HEK293 (cell line): ENCODE measurements around the gene MGLL.

Experiments used
- CTCF ChIA-PET: fragments of 350-600 bp; formaldehyde crosslinking; extraction: SDS; loops from one replicate; lab custom pipeline; 2021; ENCODE audit warnings: antibody characterized with exemption; lab: Yijun Ruan, JAX
- POLR2A ChIA-PET: fragments of 300-600 bp; formaldehyde crosslinking; extraction: SDS; loops from one replicate; lab custom pipeline; 2020; ENCODE audit warnings: antibody characterized with exemption, inconsistent platforms; lab: Yijun Ruan, JAX
- H3K27ac ChIP-seq: fragments of 200-500 bp; sonication (Bioruptor generic); 2 replicates; pipeline ENCODE4 v1.5.1; 2014; ENCODE audit warnings: low read depth, low read length, control low read depth, inconsistent platforms; ENCODE audit errors: extremely low read depth
- H3K36me3 ChIP-seq, 2 experiments: fragments of 200-500 bp in 1 of 2; sonication (Bioruptor generic) in 1 of 2; 1 replicate in 1 of 2; 2 replicates in 1 of 2; pipeline ENCODE4 v1.5.1; 2014 to 2017; ENCODE audit warnings: inconsistent platforms in 2 of 2, low read length in 2 of 2; ENCODE audit not compliant: control insufficient read depth in 2 of 2, insufficient read depth in 1 of 2
- H3K4me1 ChIP-seq: fragments of 200-500 bp; sonication (Bioruptor generic); 2 replicates; pipeline ENCODE4 v1.5.1; 2014; ENCODE audit warnings: mild to moderate bottlenecking, low read length, inconsistent platforms; ENCODE audit not compliant: control insufficient read depth, insufficient read depth
- H3K4me3 ChIP-seq: 2 replicates; pipeline ENCODE4 v1.5.1; 2011; ENCODE audit warnings: low read depth, mild to moderate bottlenecking, control low read depth, low read length, moderate library complexity
- H3K9me3 ChIP-seq: fragments of 200-500 bp; sonication (Bioruptor generic); 2 replicates; pipeline ENCODE4 v1.5.1; 2014; ENCODE audit warnings: low read depth, low read length, inconsistent platforms; ENCODE audit not compliant: control insufficient read depth, insufficient read depth
- BCL6B ChIP-seq: fragments of 450-650 bp; formaldehyde crosslinking; IDR thresholded peaks from 2 replicates; pipeline ENCODE4 v1.5.1; 2017; ENCODE audit warnings: missing biosample characterization, missing genetic modification characterization
- CTCF ChIP-seq: fragments of 450-650 bp; formaldehyde crosslinking; IDR thresholded peaks from 2 replicates; pipeline ENCODE4 v1.5.1; 2016; ENCODE audit warnings: missing biosample characterization, missing genetic modification characterization
- GLI2 ChIP-seq: fragments of 450-650 bp; formaldehyde crosslinking; IDR thresholded peaks from 2 replicates; pipeline ENCODE4; 2017; ENCODE audit warnings: missing biosample characterization, missing genetic modification characterization, low read depth, borderline replicate concordance
- GLIS1 ChIP-seq: fragments of 450-650 bp; formaldehyde crosslinking; IDR thresholded peaks from 2 replicates; pipeline ENCODE4 v1.5.1; 2016; ENCODE audit warnings: missing biosample characterization, missing genetic modification characterization
- KLF7 ChIP-seq: fragments of 450-650 bp; formaldehyde crosslinking; IDR thresholded peaks from 2 replicates; pipeline ENCODE4 v1.5.1; 2016; ENCODE audit warnings: missing biosample characterization, missing genetic modification characterization, borderline replicate concordance
- PRDM10 ChIP-seq: fragments of 450-650 bp; formaldehyde crosslinking; IDR thresholded peaks from 2 replicates; pipeline ENCODE4 v1.5.1; 2016; ENCODE audit warnings: missing biosample characterization, missing genetic modification characterization
- ZBTB10 ChIP-seq: fragments of 450-650 bp; formaldehyde crosslinking; IDR thresholded peaks from 2 replicates; pipeline ENCODE4 v1.5.1; 2016; ENCODE audit warnings: missing biosample characterization, missing genetic modification characterization
- ZBTB6 ChIP-seq: fragments of 450-650 bp; formaldehyde crosslinking; IDR thresholded peaks from 2 replicates; pipeline ENCODE4 v1.5.1; 2017; ENCODE audit warnings: missing biosample characterization, missing genetic modification characterization
- ZNF112 ChIP-seq: fragments of 450-650 bp; formaldehyde crosslinking; IDR thresholded peaks from 2 replicates; pipeline ENCODE4 v1.5.0; 2017; ENCODE audit warnings: missing biosample characterization, missing genetic modification characterization
- ZNF155 ChIP-seq: fragments of 450-650 bp; formaldehyde crosslinking; IDR thresholded peaks from 2 replicates; pipeline ENCODE4 v1.5.1; 2016; ENCODE audit warnings: missing biosample characterization, missing genetic modification characterization
- ZNF157 ChIP-seq: fragments of 450-650 bp; formaldehyde crosslinking; IDR thresholded peaks from 2 replicates; pipeline ENCODE4 v1.5.1; 2016; ENCODE audit warnings: missing biosample characterization, missing genetic modification characterization
- ZNF416 ChIP-seq: fragments of 450-650 bp; formaldehyde crosslinking; IDR thresholded peaks from 2 replicates; pipeline ENCODE4 v1.5.1; 2016; ENCODE audit warnings: missing biosample characterization, missing genetic modification characterization
- ZNF48 ChIP-seq: fragments of 450-650 bp; formaldehyde crosslinking; IDR thresholded peaks from 2 replicates; pipeline ENCODE4 v1.5.1; 2016; ENCODE audit warnings: missing biosample characterization, missing genetic modification characterization
- ZNF488 ChIP-seq: fragments of 450-650 bp; formaldehyde crosslinking; IDR thresholded peaks from 2 replicates; pipeline ENCODE4 v1.5.1; 2016; ENCODE audit warnings: missing biosample characterization, missing genetic modification characterization
- ZNF639 ChIP-seq: fragments of 450-650 bp; formaldehyde crosslinking; IDR thresholded peaks from 2 replicates; pipeline ENCODE4 v1.5.1; 2016; ENCODE audit warnings: missing biosample characterization, missing genetic modification characterization
- ZNF654 ChIP-seq: fragments of 450-650 bp; formaldehyde crosslinking; IDR thresholded peaks from 2 replicates; pipeline ENCODE4 v1.5.1; 2016; ENCODE audit warnings: low read depth, missing biosample characterization, missing genetic modification characterization
- ZNF660 ChIP-seq: fragments of 450-650 bp; IDR thresholded peaks from 2 replicates; pipeline ENCODE4 v1.5.1; 2018; ENCODE audit warnings: missing biosample characterization, mild to moderate bottlenecking, missing genetic modification characterization
- ZNF837 ChIP-seq: fragments of 450-650 bp; formaldehyde crosslinking; IDR thresholded peaks from 2 replicates; pipeline ENCODE4 v1.5.1; 2016; ENCODE audit warnings: missing biosample characterization, missing genetic modification characterization

The MGLL gene

GRCh38 chr3:127652246-127652995 lies 169.9 kb downstream of the MGLL start:
- Histone ChIP-seq H3K36me3 (peaks cover 0 to 5% of the 10 kb centered on the region in 2 experiments; a peak in 1 of 3 replicates), H3K4me3 (no peak overlapping the region), H3K4me1 (no peaks in the 10 kb centered on the region), H3K27ac (no peak overlapping the region), H3K9me3 (no peaks in the 10 kb centered on the region)
- ChIA-PET CTCF (interaction anchor here (0.6 to 2.7 kb wide), 16 partner anchors 9 to 1101 kb away, joined by 3 to 14 read pairs (median 4); no protein-coding TSS in a partner anchor), POLR2A (no interaction called here)
- TF ChIP-seq ZNF660 = 0 out of 2 replicates have a peak, but pooled peaks have one; percentile 35
- no peak for TF ChIP-seq ZBTB10
- peak; percentile 93 for TF ChIP-seq GLIS1 (tag by site-specific recombination)
- TF ChIP-seq CTCF (tag by site-specific recombination) = peak; percentile 37
- peak; percentile 70 for TF ChIP-seq ZNF654 (tag by site-specific recombination)
- TF ChIP-seq ZNF639 (tag by site-specific recombination) = no peak

- POLR2A ChIA-PET = no interaction called here
- CTCF ChIA-PET = interaction anchor here (0.6 to 2.7 kb wide), 12 partner anchors 8 to 886 kb away, joined by 3 to 14 read pairs (median 4); no protein-coding TSS in a partner anchor
- TF ChIP-seq ZBTB6 (tag by site-specific recombination) (no peak), ZNF155 (no peak), GLI2 (tag by site-specific recombination) (no peak), KLF7 (no peak), ZNF416 (tag by site-specific recombination) (no peak), ZNF157 (no peak), ZNF112 (tag by site-specific recombination) (no peak), ZNF837 (tag by site-specific recombination) (no peak), ZNF488 (tag by site-specific recombination) (no peak), ZNF48 (tag by site-specific recombination) (no peak), PRDM10 (tag by site-specific recombination) (no peak), BCL6B (tag by site-specific recombination) (no peak)
These were observed 170.7 kb downstream of the MGLL start for GRCh38 chr3:127651516-127652172.

More at GRCh38 chr3:127651516-127652172, 170.7 kb downstream of the MGLL start:
- peaks cover 0 to 6% of the 10 kb centered on the region in 2 experiments; a peak in 1 of 3 replicates for H3K36me3 ChIP-seq
- no peaks in the 10 kb centered on the region for H3K4me1 ChIP-seq
- H3K27ac ChIP-seq = no peak overlapping the region
- H3K9me3 ChIP-seq = no peaks in the 10 kb centered on the region
- H3K4me3 ChIP-seq = no peak overlapping the region
